ENCODE measurements around the gene SAMD10.
"Not testable (repeated sequence)": the region's sequence is repeated elsewhere in the genome, so short reads cannot be mapped to it uniquely, and the experiment has no call there.

- TF ChIP-seq POLR2AphosphoS5 (IDR thresholded peaks at IDR 0.05; ENCODE audit: low read depth, low read length); CTCF (IDR thresholded peaks at IDR 0.05; ENCODE audit: control extremely low read depth in 1 of 3, insufficient read depth in 1 of 3, low read depth in 1 of 3, low read length in 3 of 3); HDAC2 (IDR thresholded peaks at IDR 0.05; ENCODE audit: borderline replicate concordance in 1 of 2, low read depth in 2 of 2, low read length in 2 of 2); CHD1 (IDR thresholded peaks at IDR 0.05; ENCODE audit: low read depth, low read length): not testable (repeated sequence)
Observed at GRCh38 chr20:63960654-63961621, 18.5 kb downstream of the SAMD10 start.

Measured in H1 (cell line).